GM19395 (cell line): ENCODE results near the gene MYH7.

Experiments used
- ATAC-seq: cut with Tn5 transposase; IDR thresholded peaks from one replicate; pipeline ENCODE4 v1.9.1; 2021; ENCODE audit warnings: mild to moderate bottlenecking, moderate library complexity; ENCODE audit not compliant: unreplicated experiment

Gene MYH7

DNA sequence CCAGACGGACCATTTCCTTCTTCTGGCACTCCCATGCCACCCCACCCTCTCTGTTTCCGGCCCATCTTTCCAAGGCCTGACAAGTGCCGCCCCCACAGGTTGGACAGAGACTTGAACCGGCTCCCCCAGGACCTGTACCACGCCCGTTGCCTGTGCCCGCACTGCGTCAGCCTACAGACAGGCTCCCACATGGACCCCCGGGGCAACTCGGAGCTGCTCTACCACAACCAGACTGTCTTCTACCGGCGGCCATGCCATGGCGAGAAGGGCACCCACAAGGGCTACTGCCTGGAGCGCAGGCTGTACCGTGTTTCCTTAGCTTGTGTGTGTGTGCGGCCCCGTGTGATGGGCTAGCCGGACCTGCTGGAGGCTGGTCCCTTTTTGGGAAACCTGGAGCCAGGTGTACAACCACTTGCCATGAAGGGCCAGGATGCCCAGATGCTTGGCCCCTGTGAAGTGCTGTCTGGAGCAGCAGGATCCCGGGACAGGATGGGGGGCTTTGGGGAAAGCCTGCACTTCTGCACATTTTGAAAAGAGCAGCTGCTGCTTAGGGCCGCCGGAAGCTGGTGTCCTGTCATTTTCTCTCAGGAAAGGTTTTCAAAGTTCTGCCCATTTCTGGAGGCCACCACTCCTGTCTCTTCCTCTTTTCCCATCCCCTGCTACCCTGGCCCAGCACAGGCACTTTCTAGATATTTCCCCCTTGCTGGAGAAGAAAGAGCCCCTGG lies 59.8 kb downstream of the MYH7 start:
- no peak for ATAC-seq

DNA sequence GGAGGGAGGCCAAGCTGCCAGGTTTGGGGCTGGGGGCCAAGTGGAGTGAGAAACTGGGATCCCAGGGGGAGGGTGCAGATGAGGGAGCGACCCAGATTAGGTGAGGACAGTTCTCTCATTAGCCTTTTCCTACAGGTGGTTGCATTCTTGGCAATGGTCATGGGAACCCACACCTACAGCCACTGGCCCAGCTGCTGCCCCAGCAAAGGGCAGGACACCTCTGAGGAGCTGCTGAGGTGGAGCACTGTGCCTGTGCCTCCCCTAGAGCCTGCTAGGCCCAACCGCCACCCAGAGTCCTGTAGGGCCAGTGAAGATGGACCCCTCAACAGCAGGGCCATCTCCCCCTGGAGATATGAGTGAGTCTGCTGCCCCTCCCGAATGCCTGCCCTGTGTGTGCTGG lies 62.4 kb downstream of the MYH7 start:
- ATAC-seq, result no peak

- no peak for ATAC-seq
These were observed 63.0 kb downstream of the MYH7 start, which contains the start of gene IL25 for GRCh38 chr14:23372509-23372908. Gene IL25, plus strand, starts transcription at chr14:23372809.

- ATAC-seq, result no peak
These were observed 63.6 kb downstream of the MYH7 start for GRCh38 chr14:23371865-23372264.

DNA sequence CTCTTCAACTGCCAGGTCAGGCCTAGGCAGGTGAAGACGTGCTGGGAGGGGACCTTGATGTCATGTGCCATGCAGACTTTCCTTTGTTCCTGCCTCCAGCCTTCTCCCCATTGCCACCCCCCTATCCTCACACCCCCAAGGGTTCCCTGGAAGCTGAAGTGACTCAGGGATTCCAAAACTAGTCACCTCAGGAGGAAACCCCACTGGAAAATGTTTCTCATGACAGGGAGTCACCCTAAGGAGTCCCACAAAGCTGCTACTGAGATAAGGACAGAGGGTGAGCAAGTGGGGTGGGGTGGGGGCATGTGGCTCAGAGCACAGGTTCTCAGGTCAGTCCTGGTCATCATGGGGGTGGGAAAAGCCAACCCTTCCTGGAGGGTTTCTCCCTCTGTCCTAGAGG lies 65.2 kb downstream of the MYH7 start:
- no peak for ATAC-seq

DNA sequence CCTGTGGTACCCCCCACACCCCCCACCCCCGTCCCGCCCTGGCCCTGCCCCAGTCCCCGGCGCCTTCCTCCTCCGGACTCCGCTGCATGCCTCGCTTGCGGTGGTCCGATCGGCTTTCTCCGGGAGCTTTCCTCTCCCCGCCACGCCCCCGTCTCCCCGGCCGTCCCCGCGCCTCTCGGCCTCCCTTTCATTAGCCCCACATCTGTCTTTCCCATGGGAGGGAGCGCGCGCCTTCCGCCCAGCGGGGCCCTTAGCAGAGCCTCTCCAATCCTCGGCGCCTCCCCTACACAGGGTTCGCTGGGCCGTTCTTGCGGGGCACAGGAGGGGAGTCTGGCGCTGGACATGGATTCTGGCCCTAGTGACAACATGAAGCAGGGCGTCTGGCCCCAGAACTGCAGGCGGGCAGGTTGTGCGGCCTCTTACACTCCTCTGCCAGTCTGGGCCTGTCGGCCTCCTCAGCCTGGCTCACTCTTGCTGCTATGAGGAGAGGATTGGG lies 69.0 kb downstream of the MYH7 start:
- ATAC-seq, result no peak

DNA sequence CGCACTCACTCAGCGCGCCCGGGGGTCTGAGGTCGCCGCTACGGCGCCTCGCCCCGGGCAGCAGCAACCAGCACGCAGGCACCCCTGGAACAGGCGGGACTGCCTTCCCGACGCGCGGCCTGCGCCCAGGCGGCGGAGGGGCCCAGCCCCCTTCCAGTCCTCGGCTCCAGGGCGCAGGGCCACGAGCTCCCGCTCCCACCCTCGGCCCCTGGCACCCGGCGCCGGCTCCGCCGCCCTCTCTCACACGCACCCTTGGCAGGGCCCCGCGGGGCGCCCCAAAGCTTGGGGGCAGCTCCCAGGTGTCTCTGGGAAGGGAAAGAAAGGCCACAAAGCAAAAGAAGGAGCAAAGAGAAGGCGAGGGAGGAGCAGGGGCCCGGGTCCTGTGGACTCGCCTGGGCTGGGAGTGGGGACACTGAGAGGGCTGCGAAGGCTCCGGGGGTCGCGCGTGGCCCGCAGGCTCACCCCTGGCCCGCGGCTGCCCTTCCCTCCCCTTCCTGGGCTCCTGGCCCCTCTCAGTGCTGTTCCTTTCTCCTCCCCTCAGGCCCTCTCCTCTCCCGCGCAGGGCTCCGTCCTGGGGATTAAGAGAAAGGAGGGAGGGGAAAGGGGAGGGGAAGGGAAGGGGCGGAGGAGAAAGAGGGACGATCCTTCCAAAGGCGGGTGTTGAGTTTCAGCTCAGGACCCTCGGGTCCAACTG lies 69.6 kb downstream of the MYH7 start:
- ATAC-seq, result no peak

GRCh38 chr14:23365036-23365731 lies 70.3 kb downstream of the MYH7 start, which contains the start of gene EFS:
Gene EFS, minus strand, starts transcription at chr14:23365172. Its CDS starts 147 bp downstream, at chr14:23365025.
- ATAC-seq, result no peak

DNA sequence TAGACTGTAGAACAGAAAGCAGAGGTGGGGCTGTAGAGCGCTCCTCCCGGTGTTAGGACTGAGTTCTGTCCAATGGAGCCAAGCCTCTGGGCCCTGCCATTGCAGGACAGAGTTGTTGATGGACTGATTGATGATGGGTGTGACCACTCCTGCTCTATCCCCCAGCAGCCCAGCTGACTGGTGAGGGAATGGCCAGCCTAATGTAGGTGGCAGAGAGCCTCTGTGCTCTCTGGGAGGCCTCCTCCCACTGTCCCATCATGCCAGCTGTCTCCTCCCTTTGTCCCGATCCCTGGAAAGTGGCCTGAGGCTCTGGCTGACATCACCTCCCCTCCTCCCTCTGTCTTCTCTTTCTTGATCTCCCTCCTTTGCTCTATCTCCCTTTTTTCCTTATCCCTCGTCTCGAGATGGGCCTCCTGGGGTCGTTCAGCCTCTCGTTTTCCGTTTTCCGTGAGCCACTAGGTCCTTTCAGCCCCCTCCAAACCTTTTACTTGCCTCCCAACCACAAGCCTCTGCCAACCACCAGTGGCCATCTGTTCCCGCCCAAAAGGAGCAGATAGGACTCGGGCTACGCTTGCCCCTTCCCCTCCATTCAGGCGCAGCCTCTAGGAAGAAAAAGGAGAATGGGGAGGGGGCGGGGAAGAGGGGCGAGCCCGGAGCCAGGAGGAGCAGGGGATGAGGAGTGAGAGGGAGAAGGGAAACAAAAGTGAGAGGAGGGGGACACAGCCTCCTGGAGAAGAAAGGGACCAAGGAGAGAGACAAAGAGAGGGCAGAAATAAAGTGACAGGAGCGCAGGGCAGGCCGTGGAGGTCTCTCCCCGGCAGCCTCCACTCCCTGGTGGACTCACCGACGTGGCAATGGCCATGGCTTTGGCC lies 71.1 kb downstream of the MYH7 start:
- no peak for ATAC-seq
